Ovary (tissue), 3 donors: ENCODE data around the gene GPHN.

Experiments
- CTCF ChIP-seq, 3 donors: fragments of 450-650 bp in 2 of 3; fragments of 200-600 bp in 1 of 3; IDR thresholded peaks; one replicate each; pipeline versions ENCODE4 v1.5.1 to v1.8.0; 2016 to 2022; ENCODE audit warnings: antibody characterized with exemption in 3 of 3, mild to moderate bottlenecking in 1 of 3
- EP300 ChIP-seq: sonication (generic); formaldehyde crosslinking; IDR thresholded peaks from one replicate; pipeline ENCODE4 v1.6.1; 2017; ENCODE audit warnings: antibody characterized with exemption
- POLR2A ChIP-seq: fragments of 450-650 bp; IDR thresholded peaks from one replicate; pipeline ENCODE4 v1.6.1; 2017; ENCODE audit warnings: antibody characterized with exemption, mild to moderate bottlenecking, moderate library complexity
- donor health status: DM: no; HTN: no; CAD: no.

GRCh38 chr14:67191768-67192290 lies 683.9 kb downstream of the GPHN start:
- TF ChIP-seq CTCF (IDR thresholded peaks at IDR 0.05) (no peak), EP300 (no peak), POLR2A (no peak)
